Karpas-422 (cell line): ENCODE data around the gene SLC25A33. TPM values are rescaled to one million over a fixed set of nuclear protein-coding genes. Genes with fewer than 3 reads are reported as not detected.

Source experiments
- DNase-seq: peaks from one replicate; pipeline ENCODE4 v3.0.0-alpha.2; 2015
- H2AFZ ChIP-seq: fragments of 200-600 bp; sonication (generic); 2 replicates; pipeline ENCODE4 v1.6.1; 2014; ENCODE audit warnings: antibody characterized with exemption, low read length, mixed read lengths
- H3K27ac ChIP-seq: fragments of 200-600 bp; sonication (generic); 2 replicates; pipeline ENCODE4 v1.5.1; 2014; ENCODE audit warnings: mild to moderate bottlenecking, low read length, moderate library complexity
- H3K27me3 ChIP-seq: fragments of 200-600 bp; sonication (generic); 2 replicates; pipeline ENCODE4 v1.6.1; 2014; ENCODE audit warnings: low read length, mixed read lengths
- H3K36me3 ChIP-seq: fragments of 200-600 bp; sonication (generic); 2 replicates; pipeline ENCODE4 v1.6.1; 2014; ENCODE audit warnings: low read length, mixed read lengths; ENCODE audit not compliant: insufficient read depth
- H3K4me1 ChIP-seq: fragments of 200-600 bp; sonication (generic); 2 replicates; pipeline ENCODE4 v1.6.1; 2014; ENCODE audit warnings: mild to moderate bottlenecking, low read length, mixed read lengths
- H3K4me2 ChIP-seq: fragments of 200-600 bp; sonication (generic); 2 replicates; pipeline ENCODE4 v1.6.1; 2014; ENCODE audit warnings: low read length, low read depth, mild to moderate bottlenecking; ENCODE audit not compliant: poor library complexity, severe bottlenecking
- H3K4me3 ChIP-seq: fragments of 200-600 bp; sonication (generic); 2 replicates; pipeline ENCODE4 v1.5.1; 2014; ENCODE audit warnings: mild to moderate bottlenecking, antibody characterized with exemption, low read length, mixed read lengths
- H3K79me2 ChIP-seq: fragments of 200-600 bp; sonication (generic); 2 replicates; pipeline ENCODE4 v1.6.1; 2014; ENCODE audit warnings: mild to moderate bottlenecking, low read length, mixed read lengths
- H3K9ac ChIP-seq: fragments of 200-600 bp; sonication (generic); 2 replicates; pipeline ENCODE4 v1.6.0; 2014; ENCODE audit warnings: low read length
- H3K9me2 ChIP-seq: fragments of 200-600 bp; sonication (generic), shearing (Covaris generic); replicated peaks from 2 replicates; pipeline ENCODE4 v1.6.0; 2014; ENCODE audit warnings: mild to moderate bottlenecking, low read length, moderate library complexity; ENCODE audit not compliant: insufficient read depth
- H3K9me3 ChIP-seq: fragments of 300-700, 200-600 bp; sonication (generic); 2 replicates; pipeline ENCODE4 v1.6.1; 2014; ENCODE audit warnings: low read length, mixed read lengths
- H4K20me1 ChIP-seq: fragments of 200-600 bp; sonication (generic); 2 replicates; pipeline ENCODE4 v1.6.1; 2014; ENCODE audit warnings: mild to moderate bottlenecking, antibody characterized with exemption, low read length, low read depth; ENCODE audit not compliant: insufficient read depth
- total RNA-seq: library from RNA; depleted of rRNA; stranded (reverse); fragments of >200 nt; shearing (Covaris generic); gene quantifications from 2 replicates; pipeline ENCODE4 v1.2.3, GENCODE V29; 2014; ENCODE audit warnings: low replicate concordance

SLC25A33 gene
- total RNA-seq, 1 experiment from 2014 or later, result 25.2 TPM

DNA sequence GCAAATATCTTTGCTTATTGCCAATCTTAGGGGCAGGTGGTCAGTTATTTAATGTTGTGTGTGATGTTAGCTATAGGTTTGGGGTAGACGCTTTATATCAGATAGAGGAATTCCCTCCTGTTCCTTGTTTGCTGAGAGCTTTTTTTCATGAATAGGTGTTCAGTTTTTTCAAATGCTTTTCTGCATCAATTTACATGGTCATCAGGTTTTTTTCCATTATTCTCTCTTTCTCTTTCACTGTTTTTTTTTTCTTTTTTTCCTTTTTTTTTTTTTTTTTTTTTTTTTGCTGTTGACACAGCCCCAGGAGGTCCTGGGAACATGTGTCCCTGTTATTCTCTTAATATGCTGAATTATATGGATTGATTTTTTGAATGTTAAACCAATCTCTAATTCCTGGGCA, 3.0 kb upstream of the SLC25A33 start:
- H3K4me2 ChIP-seq, result no peak overlapping the region
- no peak overlapping the region for H3K4me3 ChIP-seq
- H3K79me2 ChIP-seq, result peaks cover 19% of the 10 kb centered on the region
- no peak overlapping the region for H3K27ac ChIP-seq
- H3K4me1 ChIP-seq, result peaks cover 18% of the 10 kb centered on the region
- 0 out of 2 replicates have a peak, but pooled peaks cover under 1% of the 10 kb centered on the region for H3K36me3 ChIP-seq
- H3K27me3 ChIP-seq, result no peaks in the 10 kb centered on the region
- peaks cover 6% of the 10 kb centered on the region for H4K20me1 ChIP-seq
- H3K9ac ChIP-seq, result no peak overlapping the region
- H3K9me2 ChIP-seq, result no peaks in the 10 kb centered on the region
- no peak for DNase-seq
- H2AFZ ChIP-seq, result no peak overlapping the region
- H3K9me3 ChIP-seq, result no peaks in the 10 kb centered on the region

GRCh38 chr1:9537863-9538668, 1.2 kb upstream of the SLC25A33 start:
- Histone ChIP-seq H3K79me2 (peaks cover 36% of the 10 kb centered on the region), H3K36me3 (peaks cover 11% of the 10 kb centered on the region), H3K4me3 (no peak overlapping the region), H4K20me1 (peaks cover 19% of the 10 kb centered on the region), H3K4me1 (peaks cover 30% of the 10 kb centered on the region), H3K9me3 (no peaks in the 10 kb centered on the region), H3K27ac (peak overlapping the region; percentile 60), H3K9ac (peak overlapping the region; percentile 46), H3K9me2 (no peaks in the 10 kb centered on the region), H3K27me3 (no peaks in the 10 kb centered on the region), H2AFZ (peak overlapping the region; percentile 96), H3K4me2 (peak overlapping the region; percentile 40)
- DNase-seq, result no peak

DNA sequence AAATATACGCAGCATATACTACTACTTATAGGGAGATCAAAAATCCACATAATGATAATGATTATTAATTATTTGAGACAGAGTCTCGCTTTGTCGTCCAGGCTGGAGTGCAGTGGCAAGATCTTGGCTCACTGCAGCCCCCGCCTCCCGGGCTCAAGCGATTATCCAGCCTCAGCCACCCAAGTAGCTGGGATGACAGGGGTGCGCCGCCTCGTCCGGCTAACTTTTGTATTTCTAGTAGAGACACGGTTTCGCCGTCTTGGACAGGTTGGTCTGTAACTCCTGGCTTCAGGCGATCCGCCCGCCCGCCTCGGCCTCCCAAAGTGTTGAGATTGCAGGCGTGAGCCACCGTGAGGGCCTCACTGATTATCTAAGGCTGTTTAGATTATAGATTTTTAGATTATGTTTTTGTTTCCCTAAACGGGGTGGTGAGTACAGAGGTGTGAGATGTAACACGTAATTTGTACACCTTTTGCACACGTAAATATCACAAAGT, 548 bp upstream of the SLC25A33 start:
- no peaks in the 10 kb centered on the region for H3K9me3 ChIP-seq
- no peak overlapping the region for H3K4me3 ChIP-seq
- H3K79me2 ChIP-seq, result peaks cover 42% of the 10 kb centered on the region
- H3K36me3 ChIP-seq, result peaks cover 14% of the 10 kb centered on the region
- peak overlapping the region; percentile 60 for H3K27ac ChIP-seq
- peak overlapping the region; percentile 46 for H3K9ac ChIP-seq
- H3K27me3 ChIP-seq, result no peaks in the 10 kb centered on the region
- H3K4me2 ChIP-seq, result peak overlapping the region; percentile 40
- H3K9me2 ChIP-seq, result no peaks in the 10 kb centered on the region
- peaks cover 25% of the 10 kb centered on the region for H4K20me1 ChIP-seq
- no peak overlapping the region; the same call in 1 of the 2 replicates for H2AFZ ChIP-seq
- DNase-seq, result no peak
- peaks cover 34% of the 10 kb centered on the region for H3K4me1 ChIP-seq

- peaks cover 37% of the 10 kb centered on the region for H4K20me1 ChIP-seq
- peak overlapping the region; percentile 92 for H3K9ac ChIP-seq
- peak; percentile 77 for DNase-seq
- peak overlapping the region; percentile 62 for H3K27ac ChIP-seq
- H3K4me1 ChIP-seq, result peaks cover 45% of the 10 kb centered on the region
- H3K4me3 ChIP-seq, result peak overlapping the region; percentile 83
- H3K79me2 ChIP-seq, result peaks cover 55% of the 10 kb centered on the region
- H3K9me3 ChIP-seq, result no peaks in the 10 kb centered on the region
- H3K9me2 ChIP-seq, result no peaks in the 10 kb centered on the region
- H3K4me2 ChIP-seq, result peak overlapping the region; percentile 90
- peaks cover 14% of the 10 kb centered on the region for H3K36me3 ChIP-seq
- H3K27me3 ChIP-seq, result no peaks in the 10 kb centered on the region
- H2AFZ ChIP-seq, result no peak overlapping the region
Measured at GRCh38 chr1:9539829-9540550, 725 bp downstream of the SLC25A33 start.

DNA sequence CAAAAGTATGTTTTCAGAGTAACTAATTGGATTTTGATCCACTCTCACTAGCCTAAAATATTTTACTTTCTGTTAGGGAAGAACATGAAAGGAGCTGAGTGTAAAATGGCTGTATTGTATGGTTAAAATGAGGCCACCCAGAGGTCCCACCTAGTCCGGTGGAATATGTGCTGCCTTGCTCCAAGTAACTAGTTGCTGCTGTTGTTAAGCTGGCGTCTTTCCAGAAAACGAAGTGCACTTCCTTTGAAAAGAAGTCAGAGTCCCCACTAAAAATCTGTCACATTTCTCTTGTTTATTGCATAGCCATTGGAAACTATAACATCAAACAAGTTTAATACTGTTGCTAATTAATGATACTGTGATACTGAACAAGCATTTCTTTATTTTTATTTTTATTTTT, 3.2 kb downstream of the SLC25A33 start:
- no peak overlapping the region for H3K9ac ChIP-seq
- H3K27me3 ChIP-seq, result no peaks in the 10 kb centered on the region
- H3K4me3 ChIP-seq, result no peak overlapping the region
- no peak overlapping the region for H2AFZ ChIP-seq
- peaks cover 58% of the 10 kb centered on the region for H3K4me1 ChIP-seq
- H3K79me2 ChIP-seq, result peaks cover 78% of the 10 kb centered on the region
- H3K27ac ChIP-seq, result 0 out of 2 replicates have a peak overlapping the region, but pooled peaks have one; percentile 62
- no peaks in the 10 kb centered on the region for H3K9me2 ChIP-seq
- H4K20me1 ChIP-seq, result peaks cover 56% of the 10 kb centered on the region
- peak overlapping the region; percentile 90 for H3K4me2 ChIP-seq
- H3K9me3 ChIP-seq, result no peaks in the 10 kb centered on the region
- peaks cover 18% of the 10 kb centered on the region for H3K36me3 ChIP-seq
- DNase-seq, result no peak

GRCh38 chr1:9544926-9545325, 5.7 kb downstream of the SLC25A33 start:
- Histone ChIP-seq H4K20me1 (peaks cover 76% of the 10 kb centered on the region), H3K36me3 (peaks cover 18% of the 10 kb centered on the region), H3K4me3 (no peak overlapping the region), H3K9ac (no peak overlapping the region), H3K4me1 (peaks cover 54% of the 10 kb centered on the region), H3K27me3 (no peaks in the 10 kb centered on the region), H3K9me3 (no peaks in the 10 kb centered on the region), H3K27ac (no peak overlapping the region), H3K79me2 (peaks cover 96% of the 10 kb centered on the region), H2AFZ (no peak overlapping the region), H3K9me2 (no peaks in the 10 kb centered on the region), H3K4me2 (no peak overlapping the region)
- DNase-seq, result no peak

DNA sequence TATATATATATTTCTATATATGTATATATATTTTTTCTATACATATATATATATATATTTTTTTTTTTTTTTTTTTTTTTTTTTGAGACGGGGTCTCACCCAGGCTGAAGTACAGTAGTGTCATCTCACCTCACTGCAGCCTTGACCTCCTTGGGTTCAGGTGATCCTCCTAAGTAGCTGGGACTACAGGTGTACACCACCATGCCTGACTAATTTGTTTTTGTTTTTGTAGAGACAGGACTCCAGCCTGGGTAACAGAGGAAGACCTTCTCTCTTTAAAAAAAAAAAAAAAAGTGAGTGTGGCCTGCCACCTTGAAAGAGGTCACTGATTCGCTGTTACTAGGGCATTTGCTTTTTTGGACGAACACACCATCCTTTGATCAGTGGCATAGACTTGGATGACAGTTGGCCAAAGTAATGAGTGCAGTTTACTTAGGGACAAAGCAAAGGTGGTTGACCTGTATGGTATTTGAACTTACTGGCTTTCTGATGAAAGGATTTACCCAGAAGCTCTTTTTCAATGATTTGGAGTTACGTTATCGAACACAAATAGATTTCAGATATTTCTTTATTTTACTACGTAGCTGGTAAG, 10.8 kb downstream of the SLC25A33 start:
- peaks cover 54% of the 10 kb centered on the region for H4K20me1 ChIP-seq
- DNase-seq, result no peak
- no peaks in the 10 kb centered on the region for H3K27me3 ChIP-seq
- H3K9me2 ChIP-seq, result no peaks in the 10 kb centered on the region
- peaks cover 70% of the 10 kb centered on the region for H3K4me1 ChIP-seq
- H3K9ac ChIP-seq, result no peak overlapping the region
- H3K4me2 ChIP-seq, result no peak overlapping the region
- H3K4me3 ChIP-seq, result no peak overlapping the region
- no peak overlapping the region for H2AFZ ChIP-seq
- H3K27ac ChIP-seq, result peak overlapping the region; percentile 96; the same call in 1 of the 2 replicates
- peaks cover 85% of the 10 kb centered on the region for H3K79me2 ChIP-seq
- H3K36me3 ChIP-seq, result peaks cover 13% of the 10 kb centered on the region; the same call in 1 of the 2 replicates
- no peaks in the 10 kb centered on the region for H3K9me3 ChIP-seq

- H3K4me3 ChIP-seq, result no peak overlapping the region
- peaks cover 81% of the 10 kb centered on the region for H3K79me2 ChIP-seq
- DNase-seq, result no peak
- no peak overlapping the region for H3K4me2 ChIP-seq
- H4K20me1 ChIP-seq, result peaks cover 41% of the 10 kb centered on the region
- no peak overlapping the region for H2AFZ ChIP-seq
- no peaks in the 10 kb centered on the region for H3K9me3 ChIP-seq
- no peaks in the 10 kb centered on the region for H3K27me3 ChIP-seq
- H3K4me1 ChIP-seq, result peaks cover 77% of the 10 kb centered on the region
- H3K9ac ChIP-seq, result no peak overlapping the region
- no peaks in the 10 kb centered on the region for H3K9me2 ChIP-seq
- peaks cover 21% of the 10 kb centered on the region for H3K36me3 ChIP-seq
- peak overlapping the region; percentile 96 for H3K27ac ChIP-seq
Measured at GRCh38 chr1:9551984-9552383, 12.7 kb downstream of the SLC25A33 start.
